ENCODE data around the gene MAJIN.

Gene MAJIN

GRCh38 chr11:64910451-64911093 is 61.3 kb downstream of the MAJIN start:
- no peak for DNase-seq

DNA sequence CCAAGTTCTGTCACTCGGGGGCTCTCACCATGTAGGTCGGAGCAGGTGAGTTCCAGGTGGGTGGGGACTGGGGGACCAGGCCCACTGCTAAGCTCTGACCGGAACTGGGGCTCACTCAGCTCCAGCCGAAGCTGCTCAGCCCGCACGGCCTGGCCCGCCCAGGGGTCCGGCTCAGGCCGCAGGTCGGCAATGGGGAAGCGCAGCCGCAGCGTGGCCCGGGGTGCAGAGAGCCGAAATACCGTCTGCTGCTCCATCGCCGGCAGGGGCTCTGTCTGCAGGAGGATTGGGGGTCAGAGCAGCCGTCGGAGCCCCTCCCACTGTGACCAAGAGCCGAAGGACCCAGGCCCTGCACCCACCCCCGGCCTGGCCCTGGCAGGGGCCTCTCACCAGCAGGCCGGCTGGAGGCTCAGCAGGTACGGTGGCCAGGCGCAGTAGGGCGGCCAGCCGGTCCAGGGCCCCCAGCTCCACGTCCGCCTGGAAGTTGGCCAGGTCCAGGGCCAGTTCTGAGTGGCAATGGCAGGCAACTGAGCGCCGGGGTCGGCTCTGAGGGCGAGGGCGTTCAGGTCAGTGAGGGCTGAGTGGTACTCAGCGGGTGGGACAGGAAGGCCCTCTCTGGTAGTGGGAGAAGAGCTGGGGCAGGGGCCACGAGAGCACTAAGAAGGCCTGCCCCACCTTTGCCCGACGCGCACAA is 62.1 kb downstream of the MAJIN start:
- no peak for DNase-seq

DNA sequence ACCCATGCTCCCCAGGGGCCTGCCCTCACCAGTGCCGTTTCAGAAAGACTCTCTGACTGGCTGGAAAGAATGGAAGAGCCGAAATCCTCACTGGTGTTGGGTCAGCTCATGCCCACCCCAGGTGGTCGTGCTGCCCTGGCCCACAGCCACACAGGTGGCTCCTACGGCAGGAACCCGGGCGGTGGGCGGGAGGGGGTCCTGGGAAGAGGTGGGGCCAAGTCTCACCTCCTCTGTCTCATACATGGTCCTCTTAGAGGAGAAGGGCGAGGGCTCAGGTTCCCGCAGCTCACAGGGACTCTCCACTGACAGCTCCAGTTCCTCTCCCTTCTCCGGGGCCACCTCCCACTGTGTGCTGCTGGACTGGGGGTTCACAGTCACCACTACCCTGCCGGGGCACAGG is 63.1 kb downstream of the MAJIN start:
- no peak for DNase-seq

- DNase-seq, result no peak
Observed at GRCh38 chr11:64906314-64906635, 65.6 kb downstream of the MAJIN start.

- no peak for DNase-seq
Observed at GRCh38 chr11:64905516-64906313, 66.2 kb downstream of the MAJIN start.

GRCh38 chr11:64903291-64903833 is 68.5 kb downstream of the MAJIN start:
- no peak for DNase-seq

- DNase-seq, result no peak
Observed at GRCh38 chr11:64902102-64902900, 69.6 kb downstream of the MAJIN start.

DNA sequence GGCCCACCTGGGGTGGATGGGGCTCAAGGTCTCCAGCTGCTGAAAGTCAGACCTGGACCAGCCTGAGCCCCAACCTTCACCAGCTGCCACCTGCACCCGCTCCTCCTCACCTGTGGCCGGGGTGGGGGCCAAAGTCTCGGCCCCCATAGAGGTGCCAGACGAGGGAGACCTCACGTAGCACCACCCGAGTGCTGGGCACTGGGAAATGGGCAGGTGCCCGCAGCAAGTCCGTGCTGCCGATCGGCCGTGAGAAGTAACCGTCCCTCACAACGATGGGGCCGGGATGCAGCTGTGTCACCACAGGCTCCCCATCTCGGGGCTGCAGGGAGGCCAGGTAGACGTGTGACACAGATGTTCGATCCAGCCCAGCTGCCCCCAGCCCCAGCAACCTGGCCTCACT is 71.1 kb downstream of the MAJIN start:
- no peak for DNase-seq

GRCh38 chr11:64900263-64900678 is 71.6 kb downstream of the MAJIN start:
- peak; percentile 77 for DNase-seq

DNA sequence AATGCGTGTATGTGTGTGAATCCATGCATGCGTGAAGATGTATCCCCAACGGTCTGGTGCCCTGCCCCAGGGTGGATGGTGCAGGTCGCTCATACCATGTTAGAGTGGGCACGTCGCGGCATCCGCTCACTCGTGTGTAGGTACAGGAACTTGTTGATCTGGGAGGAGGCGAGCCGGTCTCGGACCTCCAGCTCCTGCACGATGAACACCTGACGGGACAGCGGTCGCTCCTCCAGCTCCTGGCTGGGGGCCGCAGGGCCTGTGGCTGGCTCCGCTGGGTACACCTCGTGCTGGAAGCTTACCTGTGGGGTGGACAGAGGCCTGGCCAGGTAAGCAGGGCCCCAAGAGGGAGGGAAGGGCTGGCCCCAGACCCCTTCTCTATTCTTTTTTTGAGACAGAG is 73.4 kb downstream of the MAJIN start:
- DNase-seq, result no peak

- no peak for DNase-seq
Observed at GRCh38 chr11:64898076-64898445, 73.8 kb downstream of the MAJIN start.

DNA sequence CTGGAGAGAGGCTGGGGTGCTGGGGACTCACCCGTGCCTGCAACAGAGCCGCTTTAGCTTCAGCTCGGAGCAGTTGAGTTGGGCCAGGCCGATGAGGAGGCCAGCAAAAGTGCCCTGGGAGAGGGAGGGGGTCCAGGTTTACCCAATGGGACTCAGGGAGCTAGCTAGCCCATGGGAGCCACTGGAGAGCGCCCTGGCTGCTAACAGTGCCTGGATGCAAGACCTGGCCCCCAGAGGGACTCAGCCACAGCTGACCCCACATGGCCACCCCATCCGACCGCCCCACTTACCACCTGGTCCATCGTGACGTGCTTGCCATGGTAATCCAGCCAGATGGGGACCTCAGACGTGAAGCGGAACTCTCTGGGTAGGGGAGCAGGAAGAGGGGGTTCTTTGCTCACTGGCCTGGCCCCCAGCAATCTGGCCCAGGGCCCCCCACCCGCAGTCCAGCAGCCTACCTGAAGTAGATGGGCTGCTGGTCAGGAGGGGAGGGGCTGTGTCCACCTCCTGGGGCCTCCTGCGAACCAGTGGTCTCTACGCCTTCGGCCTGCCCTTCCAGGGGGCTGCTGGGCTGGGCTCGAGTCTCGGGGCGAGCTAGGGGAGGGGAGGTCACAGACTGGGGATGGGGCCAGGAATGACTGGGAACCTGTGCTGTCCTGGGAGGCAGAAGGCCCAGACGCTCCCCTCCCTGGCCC is 74.4 kb downstream of the MAJIN start:
- no peak for DNase-seq

DNA sequence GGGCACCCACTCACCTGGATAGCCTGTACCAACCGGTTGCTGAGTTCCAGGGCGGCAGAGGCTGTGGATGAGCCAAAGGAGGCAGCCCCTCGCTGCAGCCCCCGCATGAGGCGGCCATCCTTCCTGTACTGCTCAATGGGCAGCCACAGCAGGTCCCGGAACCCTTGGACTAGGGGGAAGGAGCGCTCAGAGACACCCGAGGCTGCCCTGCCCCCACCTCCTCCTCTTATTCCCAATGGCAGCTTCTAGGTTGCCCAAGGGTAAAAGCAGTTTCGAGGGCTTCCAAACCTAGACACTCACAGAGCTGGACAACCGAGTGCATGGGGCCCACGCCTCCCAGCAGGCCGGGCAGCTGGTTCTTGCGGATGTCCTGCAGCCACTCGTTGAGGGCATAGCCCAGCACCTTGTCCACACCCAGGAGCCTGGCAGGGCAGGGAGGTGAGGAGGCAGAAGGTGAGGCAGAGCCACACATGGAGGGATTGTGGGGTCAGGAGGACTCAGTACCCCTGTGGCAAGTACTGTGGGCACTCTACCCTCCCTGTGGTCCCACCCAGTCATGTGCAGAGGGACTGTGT is 75.4 kb downstream of the MAJIN start:
- DNase-seq, result no peak

GRCh38 chr11:64894812-64895452 is 77.0 kb downstream of the MAJIN start:
- no peak for DNase-seq

- peak; percentile 95 for DNase-seq
Observed at GRCh38 chr11:64894070-64894811, 77.7 kb downstream of the MAJIN start.

GRCh38 chr11:64893194-64894069 is 78.5 kb downstream of the MAJIN start:
- no peak for DNase-seq

DNA sequence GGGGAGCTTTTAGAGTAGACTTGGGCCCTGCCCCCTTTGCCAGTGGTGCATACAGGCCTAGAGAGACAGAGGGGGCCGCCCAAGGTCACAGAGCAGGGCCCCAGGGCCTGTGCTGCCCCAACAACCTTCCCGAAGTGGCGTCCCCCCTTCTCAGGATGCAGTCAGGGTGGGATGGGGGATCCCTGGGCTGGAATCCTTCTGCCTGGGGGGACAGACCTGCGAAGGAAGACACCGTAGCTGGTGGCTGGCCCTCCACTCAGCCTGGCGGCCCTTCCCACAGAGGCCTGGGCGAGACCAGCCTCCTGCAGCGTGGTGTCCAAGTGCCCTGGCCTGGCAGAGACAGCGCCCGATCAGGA is 79.1 kb downstream of the MAJIN start:
- DNase-seq, result no peak

DNA sequence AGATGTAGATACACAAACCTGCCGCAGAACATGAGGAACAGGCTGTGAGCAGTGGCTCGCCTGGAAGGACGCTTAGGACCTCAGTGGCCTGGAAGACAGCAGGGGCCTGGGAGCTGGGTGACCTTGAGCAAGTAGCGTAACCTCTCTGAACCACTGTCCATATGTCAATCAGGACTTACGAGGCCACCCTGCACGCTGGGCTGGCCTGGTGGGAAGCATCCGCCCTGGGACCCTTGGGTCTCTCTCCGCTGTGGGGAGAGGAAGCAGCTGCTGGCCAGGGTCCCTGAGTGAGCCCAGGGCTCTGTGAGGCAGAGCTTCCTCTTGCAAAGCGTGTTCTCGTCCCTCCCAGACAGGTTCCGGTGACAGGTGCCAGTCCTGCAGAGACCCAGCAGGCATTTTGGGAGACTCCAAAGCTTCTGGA is 79.5 kb downstream of the MAJIN start:
- no peak for DNase-seq

DNA sequence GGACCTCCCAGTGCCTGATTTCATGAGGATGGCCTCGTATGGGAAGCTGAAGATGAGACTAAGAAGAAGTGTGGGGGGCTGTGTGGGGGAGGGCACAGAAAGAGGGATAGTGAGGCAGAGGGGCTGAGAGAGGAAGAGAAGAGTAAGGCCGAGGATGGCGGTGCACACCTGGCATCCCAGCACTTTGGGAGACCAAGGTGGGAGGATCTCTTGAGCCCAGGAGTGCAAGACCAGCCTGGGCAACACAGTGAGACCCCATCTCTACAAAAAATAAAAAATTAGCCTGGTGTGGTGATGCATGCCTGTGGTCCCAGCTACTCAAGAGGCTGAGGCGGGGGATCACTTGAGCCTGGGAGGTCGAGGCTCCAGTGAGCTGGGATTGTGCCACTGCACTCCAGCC is 80.0 kb downstream of the MAJIN start:
- no peak for DNase-seq
